HG03039 (cell line): ENCODE results near the gene ITM2C.

Experiments used
- ATAC-seq: cut with Tn5 transposase; IDR thresholded peaks from one replicate; pipeline ENCODE4 v1.9.1; 2021; ENCODE audit warnings: mild to moderate bottlenecking, moderate library complexity; ENCODE audit not compliant: unreplicated experiment

The ITM2C gene, protein sequence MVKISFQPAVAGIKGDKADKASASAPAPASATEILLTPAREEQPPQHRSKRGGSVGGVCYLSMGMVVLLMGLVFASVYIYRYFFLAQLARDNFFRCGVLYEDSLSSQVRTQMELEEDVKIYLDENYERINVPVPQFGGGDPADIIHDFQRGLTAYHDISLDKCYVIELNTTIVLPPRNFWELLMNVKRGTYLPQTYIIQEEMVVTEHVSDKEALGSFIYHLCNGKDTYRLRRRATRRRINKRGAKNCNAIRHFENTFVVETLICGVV

DNA sequence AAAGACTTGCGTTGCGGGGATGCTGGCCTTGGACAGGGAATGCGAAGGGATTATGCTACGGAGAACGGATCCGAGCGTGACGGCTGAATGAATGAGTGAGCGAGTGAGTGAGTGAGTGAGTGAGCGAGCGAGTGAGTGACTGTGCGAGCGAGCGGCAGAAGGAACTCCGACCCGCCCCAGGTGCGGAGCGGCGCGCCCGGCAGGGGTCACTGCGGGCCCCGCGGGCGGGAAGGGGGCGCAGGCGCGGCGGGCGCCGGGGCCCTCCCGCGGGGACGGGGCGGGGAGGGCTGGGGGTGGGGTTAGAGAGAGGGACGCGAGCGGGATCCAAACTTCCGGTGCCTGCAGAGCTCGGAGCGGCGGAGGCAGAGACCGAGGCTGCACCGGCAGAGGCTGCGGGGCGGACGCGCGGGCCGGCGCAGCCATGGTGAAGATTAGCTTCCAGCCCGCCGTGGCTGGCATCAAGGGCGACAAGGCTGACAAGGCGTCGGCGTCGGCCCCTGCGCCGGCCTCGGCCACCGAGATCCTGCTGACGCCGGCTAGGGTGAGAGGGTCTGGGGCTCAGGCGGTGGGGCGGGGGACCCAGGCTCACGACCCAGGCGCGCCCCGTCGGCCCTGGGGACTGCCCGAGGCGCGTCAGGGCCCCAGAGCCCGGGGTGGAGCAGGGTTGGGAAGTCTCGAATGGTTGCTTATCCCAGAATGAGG is at the start of gene ITM2C:
TSS of gene ITM2C (plus strand) at position 338 of the 702 bp plus-strand sequence. CDS start at position 422, 84 bp downstream.
- ATAC-seq: peak; percentile 53

GRCh38 chr2:230815088-230815487 is 49.7 kb upstream of the ITM2C start:
- ATAC-seq: no peak

GRCh38 chr2:230816735-230817134 is 48.0 kb upstream of the ITM2C start:
- ATAC-seq: no peak

- ATAC-seq: no peak
Observed at GRCh38 chr2:230819433-230819832, 45.3 kb upstream of the ITM2C start.

DNA sequence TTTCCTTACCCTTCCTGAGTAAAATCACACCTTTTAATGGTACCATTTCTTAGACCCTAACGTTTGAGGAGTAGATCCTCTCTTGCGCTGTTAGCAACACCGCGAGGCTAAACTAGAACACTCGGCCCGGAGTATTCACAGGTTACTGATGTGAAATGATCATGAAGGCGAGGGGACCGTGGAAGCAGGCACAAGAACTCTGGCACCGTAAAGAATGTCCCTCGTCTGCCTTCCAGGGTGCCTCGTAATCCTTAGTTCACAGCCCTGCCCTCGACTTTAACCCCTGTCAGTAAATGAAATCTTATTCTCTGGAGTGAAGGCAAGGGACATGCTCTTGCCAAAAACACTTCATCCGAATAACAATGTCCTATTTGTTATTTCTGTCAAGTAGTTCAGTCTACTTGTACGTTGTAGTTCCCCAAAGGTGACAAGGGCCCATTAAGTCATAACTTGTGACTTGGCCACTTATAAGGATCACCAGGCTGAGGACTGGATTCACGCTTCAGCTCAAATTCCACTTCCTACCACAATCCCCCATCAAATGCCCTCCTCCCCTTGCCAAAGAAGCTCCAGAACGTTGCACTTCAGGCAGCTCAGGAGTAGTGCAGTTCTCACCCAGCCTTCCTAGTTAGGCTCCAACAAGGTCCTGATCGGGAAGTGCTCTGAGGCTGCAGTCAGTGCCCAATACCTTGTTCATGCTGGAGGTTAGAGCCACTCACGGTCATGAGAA is 43.3 kb upstream of the ITM2C start:
- ATAC-seq: no peak

- no peak for ATAC-seq
Observed at GRCh38 chr2:230821991-230822520, 42.7 kb upstream of the ITM2C start.

GRCh38 chr2:230823264-230823964 is 41.3 kb upstream of the ITM2C start:
- no peak for ATAC-seq

DNA sequence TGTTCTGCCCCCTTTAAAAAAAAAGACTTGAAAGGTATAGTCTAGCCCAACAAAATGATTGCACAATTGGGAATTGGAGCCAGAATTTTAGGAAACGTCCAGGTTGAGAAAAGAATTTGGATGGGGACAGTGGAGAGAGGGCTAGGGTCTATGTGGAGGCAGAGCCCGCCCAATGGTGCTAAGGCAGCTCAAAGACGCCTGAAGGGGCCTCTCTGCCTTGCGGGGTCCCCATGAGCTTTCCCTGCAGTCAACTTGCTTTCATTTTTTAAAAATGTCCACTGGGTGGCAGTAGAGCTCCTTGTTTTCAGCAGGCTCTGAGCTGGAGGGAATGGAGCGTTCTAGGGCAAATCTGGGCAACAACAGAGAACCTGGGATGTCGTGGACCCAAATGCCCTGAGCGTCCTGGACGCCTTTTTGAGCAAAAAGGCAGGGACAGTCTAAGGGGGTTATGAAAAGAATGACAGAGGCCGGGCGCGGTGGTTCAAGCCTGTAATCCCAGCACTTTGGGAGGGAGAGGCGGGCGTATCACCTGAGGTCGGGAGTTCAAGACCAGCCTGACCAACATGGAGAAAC is 40.2 kb upstream of the ITM2C start:
- ATAC-seq: no peak

- no peak for ATAC-seq
Observed at GRCh38 chr2:230825354-230825753, 39.4 kb upstream of the ITM2C start.

GRCh38 chr2:230827774-230828271 is 36.9 kb upstream of the ITM2C start:
- no peak for ATAC-seq

- no peak for ATAC-seq
Observed at GRCh38 chr2:230828272-230828961, 36.3 kb upstream of the ITM2C start.

- no peak for ATAC-seq
Observed at GRCh38 chr2:230829293-230829692, 35.4 kb upstream of the ITM2C start.

- no peak for ATAC-seq
Observed at GRCh38 chr2:230829959-230830358, 34.8 kb upstream of the ITM2C start.

- ATAC-seq: no peak
Observed at GRCh38 chr2:230830428-230830827, 34.3 kb upstream of the ITM2C start.

- ATAC-seq: no peak
Observed at GRCh38 chr2:230840301-230840700, 24.4 kb upstream of the ITM2C start.

DNA sequence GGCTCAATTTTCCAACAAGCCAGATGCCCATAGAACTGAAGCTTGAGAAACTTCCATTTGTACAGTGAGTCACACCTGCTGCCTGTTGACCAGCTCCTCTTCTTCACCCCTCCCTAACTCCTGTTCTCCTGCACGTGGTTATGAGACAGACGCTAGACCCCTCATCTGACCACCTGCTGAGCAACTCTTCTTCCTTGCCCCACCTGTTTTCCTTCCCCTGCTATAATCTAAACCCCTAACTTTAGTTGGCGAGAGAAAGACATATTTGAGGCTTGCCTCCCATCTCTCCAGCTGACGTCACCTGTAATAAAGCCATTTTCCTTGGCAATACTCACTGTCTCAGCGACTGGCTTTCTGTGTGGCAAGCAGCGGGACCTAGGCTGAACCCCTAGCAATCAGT is 22.3 kb upstream of the ITM2C start:
- ATAC-seq: no peak

DNA sequence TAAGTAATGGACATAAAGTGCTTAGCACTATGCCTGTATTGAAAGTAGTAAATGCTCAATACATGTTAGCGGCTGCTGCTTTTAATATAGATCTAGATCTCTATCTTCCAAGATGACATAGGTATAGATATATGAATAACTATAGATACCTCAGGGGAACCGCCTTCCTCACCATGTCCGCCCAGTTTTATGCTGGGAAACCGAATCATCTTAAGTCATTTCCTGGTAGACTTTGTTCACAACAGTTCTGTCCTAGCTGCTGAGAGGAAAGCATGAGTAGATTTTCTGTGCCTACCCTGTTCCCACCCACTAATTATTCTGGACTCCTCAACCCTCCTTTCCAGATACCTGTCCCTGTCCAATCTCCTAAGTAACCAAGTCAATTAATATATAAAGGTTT is 21.6 kb upstream of the ITM2C start:
- no peak for ATAC-seq

DNA sequence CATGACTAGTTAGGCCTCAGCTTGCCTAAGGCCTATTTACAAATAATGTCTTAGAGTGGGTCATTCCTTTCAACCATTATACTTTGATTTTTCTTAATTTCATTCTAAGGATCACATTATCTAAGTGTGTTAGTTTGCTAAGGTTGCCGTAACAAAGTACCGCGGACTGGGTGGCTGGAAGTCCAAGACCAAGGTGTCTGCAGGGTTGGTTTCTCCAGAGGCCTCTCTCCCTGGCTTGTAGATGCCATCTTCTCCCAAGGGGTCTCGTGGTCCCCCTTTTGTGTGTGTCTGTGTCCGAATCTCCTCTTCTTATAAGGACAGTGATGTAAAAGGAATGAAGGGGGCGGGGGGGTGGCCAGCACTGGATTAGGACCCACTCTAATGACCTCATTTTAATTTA is 18.4 kb upstream of the ITM2C start:
- no peak for ATAC-seq

GRCh38 chr2:230847883-230848388 is 16.8 kb upstream of the ITM2C start:
- ATAC-seq: peak; percentile 85
